ENCODE data around the gene PACS2. TPM values are rescaled to one million over a fixed set of nuclear protein-coding genes. Genes with fewer than 3 reads are reported as not detected.

The PACS2 gene
- total RNA-seq, 2 experiments from 2014 or later, result 26.7 to 30.4 TPM

DNA sequence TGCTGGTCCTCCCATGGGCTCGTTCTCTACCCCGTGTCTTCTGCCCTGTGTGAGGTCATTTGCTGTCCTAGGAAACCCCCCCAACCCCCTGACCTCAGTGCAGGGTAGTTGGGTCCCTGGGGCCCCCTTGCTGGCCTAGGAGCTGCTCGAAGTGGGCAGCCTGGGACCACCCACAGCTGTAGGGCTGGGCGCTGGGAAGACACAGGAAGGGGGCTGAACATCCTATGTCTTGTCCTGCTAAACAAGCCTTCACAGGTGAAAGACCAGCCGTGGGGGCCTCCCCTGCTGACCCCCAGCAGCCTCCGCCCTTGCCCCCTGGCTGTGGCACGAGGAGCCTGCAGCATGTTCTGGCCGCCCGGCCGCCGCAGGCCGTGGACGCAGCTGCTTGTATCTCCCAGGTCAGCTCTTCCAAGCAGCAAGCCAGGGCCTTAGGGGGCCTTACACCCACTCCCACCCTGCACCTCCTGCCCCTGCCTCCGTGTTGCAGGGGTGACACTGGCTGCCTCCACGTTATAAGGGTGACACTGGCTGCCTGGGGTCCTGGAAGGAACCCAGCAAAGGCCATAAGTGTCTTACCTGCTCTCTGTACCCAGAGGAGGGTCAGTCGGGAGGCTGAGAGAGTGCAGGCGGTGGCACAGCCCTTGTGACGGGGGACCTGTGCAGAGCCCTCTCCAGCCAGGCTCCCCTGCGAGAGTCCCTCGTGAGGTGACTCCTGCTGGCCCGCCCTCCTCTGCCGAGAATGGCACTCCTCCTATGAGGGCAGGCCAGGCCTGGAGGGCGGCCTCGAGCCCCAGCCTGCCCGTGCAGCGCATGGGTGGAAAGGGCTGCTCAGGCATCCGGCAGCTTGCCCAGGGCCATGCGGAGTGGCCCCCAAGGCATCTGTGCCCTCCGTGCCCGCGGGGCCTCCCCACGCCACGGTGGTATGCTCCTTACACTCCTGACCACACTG is 72.3 kb downstream of the PACS2 start:
- ATAC-seq (no peak), DNase-seq (no peak)
- H3K27ac Mint-ChIP-seq, result no peak overlapping the region
- H3K4me1 Mint-ChIP-seq (ENCODE audit: low read depth), result peaks cover 4% of the 10 kb centered on the region
- no peak for TF ChIP-seq CTCF (IDR thresholded peaks at IDR 0.05)
- no peaks in the 10 kb centered on the region for H3K27me3 Mint-ChIP-seq
- intact Hi-C loops (cut with micrococcal nuclease), result no loop called here
- no peaks in the 10 kb centered on the region for H3K36me3 Mint-ChIP-seq (ENCODE audit: low read depth)
- POLR2A ChIA-PET, result no interaction called here
- no peaks in the 10 kb centered on the region for H3K9me3 Mint-ChIP-seq
- CTCF ChIA-PET, result no interaction called here
- no peak overlapping the region for H3K4me3 Mint-ChIP-seq

GRCh38 chr14:105387530-105387922 is 73.0 kb downstream of the PACS2 start:
- CTCF ChIA-PET, result no interaction called here
- H3K36me3 Mint-ChIP-seq (ENCODE audit: low read depth), result no peaks in the 10 kb centered on the region
- no peak overlapping the region for H3K4me3 Mint-ChIP-seq
- no peak overlapping the region for H3K27ac Mint-ChIP-seq
- intact Hi-C loops (cut with micrococcal nuclease), result no loop called here
- no peak for DNase-seq
- no peak for TF ChIP-seq CTCF (IDR thresholded peaks at IDR 0.05)
- H3K4me1 Mint-ChIP-seq (ENCODE audit: low read depth), result peaks cover 4% of the 10 kb centered on the region
- H3K9me3 Mint-ChIP-seq, result no peaks in the 10 kb centered on the region
- no peak for ATAC-seq
- H3K27me3 Mint-ChIP-seq, result no peaks in the 10 kb centered on the region
- POLR2A ChIA-PET, result no interaction called here

DNA sequence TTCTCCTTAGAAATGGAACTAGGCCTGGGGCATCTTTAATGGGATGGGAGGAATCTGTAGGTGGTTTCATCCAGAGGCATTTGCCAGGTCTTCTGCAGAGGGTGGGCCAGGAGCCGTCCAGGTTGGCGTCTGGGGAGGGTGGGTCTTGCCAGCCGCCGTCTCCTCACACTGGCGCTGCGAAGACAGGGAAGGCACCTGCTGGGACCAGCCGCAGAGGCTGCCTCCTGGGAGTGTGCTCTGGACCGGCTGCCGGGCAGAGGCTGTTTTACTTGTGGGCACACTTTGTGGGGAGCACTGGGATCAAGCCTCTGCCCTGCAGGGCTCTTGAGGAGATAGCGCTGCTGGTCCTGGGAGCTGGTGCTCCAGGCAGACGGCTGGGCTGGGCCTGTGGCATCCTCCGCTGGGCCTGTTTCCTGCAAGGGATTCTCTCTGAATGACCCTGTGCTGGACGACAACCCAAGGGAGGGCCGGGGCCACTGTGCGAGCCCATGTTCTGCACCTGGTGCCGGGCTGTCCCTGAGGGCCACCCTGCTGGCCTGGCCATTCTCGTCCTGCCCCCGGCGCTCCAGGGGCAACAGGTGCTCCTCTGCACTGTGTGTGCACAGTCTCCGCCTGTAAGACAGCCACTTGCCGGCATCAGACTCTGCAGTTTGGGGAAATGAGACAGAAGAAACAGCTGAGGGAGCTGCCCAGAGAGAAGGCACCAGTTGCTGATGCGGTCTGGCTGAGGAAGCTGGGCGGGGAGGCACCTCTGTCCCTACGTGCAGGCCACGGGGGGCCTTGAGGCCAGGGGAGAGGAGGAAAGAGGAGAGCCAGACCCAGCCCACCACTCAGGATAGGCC is 73.8 kb downstream of the PACS2 start:
- intact Hi-C loops (cut with micrococcal nuclease), result no loop called here
- no peaks in the 10 kb centered on the region for H3K9me3 Mint-ChIP-seq
- ChIA-PET CTCF (interaction anchor here (1.2 kb wide), 1 partner anchor 17 kb away, joined by 3 read pairs; no protein-coding TSS in a partner anchor), POLR2A (interaction anchor here (1.5 kb wide), 1 partner anchor 30 kb away, joined by 3 read pairs; no protein-coding TSS in a partner anchor)
- no peak overlapping the region for H3K4me3 Mint-ChIP-seq
- peaks cover 4% of the 10 kb centered on the region for H3K4me1 Mint-ChIP-seq (ENCODE audit: low read depth)
- TF ChIP-seq CTCF (IDR thresholded peaks at IDR 0.05), result no peak
- H3K27ac Mint-ChIP-seq, result no peak overlapping the region
- no peak for DNase-seq
- no peaks in the 10 kb centered on the region for H3K27me3 Mint-ChIP-seq
- no peaks in the 10 kb centered on the region for H3K36me3 Mint-ChIP-seq (ENCODE audit: low read depth)
- ATAC-seq, result no peak

DNA sequence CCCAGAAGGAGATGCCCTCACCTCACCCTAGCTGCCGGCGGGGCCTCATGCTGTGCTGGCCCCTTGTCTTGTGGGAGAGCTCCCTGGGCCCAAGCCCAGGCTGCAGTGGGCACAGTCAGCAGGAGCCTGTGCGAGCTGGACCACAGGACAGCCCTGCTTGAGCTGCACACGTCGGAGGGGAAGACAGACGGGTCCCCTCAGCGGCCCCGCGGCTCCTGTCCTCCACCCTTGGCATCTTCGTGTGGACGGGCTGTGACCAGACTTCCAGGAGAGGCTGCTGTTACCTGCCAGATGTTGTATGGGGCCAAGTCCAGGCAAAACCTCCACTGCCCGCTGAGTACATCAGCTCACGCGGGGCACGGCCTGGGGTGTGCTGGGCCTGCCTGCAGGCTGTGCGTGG is 74.4 kb downstream of the PACS2 start:
- ChIA-PET POLR2A (interaction anchor here (1.5 kb wide), 1 partner anchor 30 kb away, joined by 3 read pairs; no protein-coding TSS in a partner anchor), CTCF (interaction anchor here (1.1 to 1.2 kb wide), 2 partner anchors 18 to 149 kb away, joined by 3 read pairs; no protein-coding TSS in a partner anchor)
- DNase-seq (no peak), ATAC-seq (no peak)
- Mint-ChIP-seq H3K36me3 (ENCODE audit: low read depth) (no peaks in the 10 kb centered on the region), H3K27ac (no peak overlapping the region), H3K4me1 (ENCODE audit: low read depth) (peaks cover 4% of the 10 kb centered on the region), H3K27me3 (no peaks in the 10 kb centered on the region), H3K9me3 (no peaks in the 10 kb centered on the region), H3K4me3 (no peak overlapping the region)
- intact Hi-C loops (cut with micrococcal nuclease), result no loop called here
- no peak for TF ChIP-seq CTCF (IDR thresholded peaks at IDR 0.05)

Measured in activated CD8-positive, alpha-beta T cell treated with anti-CD3 and anti-CD28 coated beads for 36 hours (primary cell).